Left lung (tissue), 10 donors: ENCODE data around the gene HS6ST2. TPM values are rescaled to one million over a fixed set of nuclear protein-coding genes. Genes with fewer than 3 reads are reported as not detected.

Experiments used
- ATAC-seq: fragments of 200-7000 bp; cut with Tn5 transposase; one replicate; pipeline ENCODE4 v1.9.1; 2020; ENCODE audit warnings: moderate library complexity
- DNase-seq, 4 donors: peaks; one replicate each; pipeline ENCODE4 v3.0.0-alpha.2; 2013 to 2020
- H3K27ac ChIP-seq, 2 donors: fragments of 200-600 bp; sonication (generic) in 1 of 2; one replicate each; pipeline versions ENCODE4 v1.5.0 to v1.8.0; 2020 to 2021
- H3K27me3 ChIP-seq, 2 donors: fragments of 200-600 bp; sonication (generic) in 1 of 2; one replicate each; pipeline versions ENCODE4 v1.5.0 to v1.8.0; 2020 to 2021
- H3K36me3 ChIP-seq, 2 donors: fragments of 200-600 bp; sonication (generic) in 1 of 2; one replicate each; pipeline versions ENCODE4 v1.5.0 to v1.8.0; 2020 to 2021
- H3K4me1 ChIP-seq, 2 donors: fragments of 200-600 bp; one replicate each; pipeline ENCODE4 v1.8.0; 2021
- H3K4me3 ChIP-seq, 2 donors: fragments of 200-600 bp; sonication (generic) in 1 of 2; one replicate each; pipeline versions ENCODE4 v1.5.0 to v1.8.0; 2020 to 2021; ENCODE audit warnings: mild to moderate bottlenecking in 1 of 2
- H3K9me3 ChIP-seq, 2 donors: fragments of 200-600 bp; sonication (generic) in 1 of 2; one replicate each; pipeline versions ENCODE4 v1.5.0 to v1.8.0; 2020 to 2021
- CTCF ChIP-seq, 2 donors: fragments of 200-600 bp; sonication (generic) in 1 of 2; IDR thresholded peaks; one replicate each; pipeline versions ENCODE4 v1.5.0 to v1.8.0; 2021; ENCODE audit warnings: antibody characterized with exemption in 2 of 2
- intact Hi-C, 2 donors: fragments of 100-400 bp; cut with DNase I; formaldehyde crosslinking; loops; one replicate each; pipeline versions ENCODE4 v1.11.2 to v1.14.2; 2022
- polyA plus RNA-seq, 6 donors: library from polyadenylated mRNA; unstranded; fragments of 120-200 nt; gene quantifications; one replicate each; pipeline ENCODE4 v1.2.1, GENCODE V29; 2013; ENCODE audit not compliant: insufficient read length in 6 of 6
- total RNA-seq, 2 donors: library from RNA; stranded (reverse); fragmentation: NEBNext Ultra II Directional; extraction: Animal tissue kit (Norgen Biotek cat#: 25700); gene quantifications; one replicate each; pipeline ENCODE4 v1.2.1, GENCODE V29; 2021
- donor health status: DM: no; HTN: yes; CAD: no.
- donor health status: DM: no; HTN: no; CAD: no.

Gene HS6ST2
- total and polyA plus RNA-seq, 8 donors: 1.0 to 22.9 (median 15.2) TPM

- no peak for ATAC-seq
- H3K4me3 ChIP-seq: no peak overlapping the region
- no peak for TF ChIP-seq CTCF (IDR thresholded peaks at IDR 0.05)
Measured at GRCh38 chrX:132918523-132918922, 39.9 kb downstream of the HS6ST2 start.

GRCh38 chrX:132916349-132916748 is 42.1 kb downstream of the HS6ST2 start:
- Histone ChIP-seq H3K4me1 (no peaks in the 10 kb centered on the region), H3K36me3 (no peaks in the 10 kb centered on the region), H3K4me3 (no peak overlapping the region), H3K27ac (no peak overlapping the region), H3K9me3 (peaks cover 0 to 6% of the 10 kb centered on the region in 2 donors), H3K27me3 (no peaks in the 10 kb centered on the region)
- TF ChIP-seq CTCF (IDR thresholded peaks at IDR 0.05): no peak
- no peak for ATAC-seq
- intact Hi-C loops: no loop called here
- DNase-seq: no peak

More at GRCh38 chrX:132918523-132918922, 39.9 kb downstream of the HS6ST2 start:
- DNase-seq: no peak
- intact Hi-C loops: no loop called here
- H3K27ac ChIP-seq: no peak overlapping the region
- no peaks in the 10 kb centered on the region for H3K36me3 ChIP-seq
- H3K27me3 ChIP-seq: no peaks in the 10 kb centered on the region
- H3K4me1 ChIP-seq: no peaks in the 10 kb centered on the region
- peaks cover 0 to under 1% of the 10 kb centered on the region in 2 donors for H3K9me3 ChIP-seq

DNA sequence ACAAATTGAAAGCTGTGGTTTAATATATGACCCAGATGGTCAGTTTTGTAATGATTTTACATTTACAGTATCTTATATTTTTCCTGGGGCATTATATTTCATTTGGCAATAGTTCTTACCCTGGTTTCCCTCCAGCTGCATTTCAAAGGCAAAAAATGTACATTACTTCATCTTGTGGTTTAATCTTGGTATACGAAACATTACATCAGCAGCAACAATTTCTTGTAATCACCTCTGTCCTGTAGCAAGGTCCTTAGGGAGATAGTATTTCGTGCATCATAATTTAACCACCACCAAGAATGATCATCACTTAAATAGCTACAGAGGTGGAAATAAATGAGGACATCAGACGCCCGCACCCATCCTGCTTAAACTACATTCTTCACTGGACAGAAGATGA is 48.8 kb downstream of the HS6ST2 start:
- Histone ChIP-seq H3K9me3 (peaks cover 0 to 6% of the 10 kb centered on the region in 2 donors), H3K27ac (no peak overlapping the region), H3K36me3 (no peaks in the 10 kb centered on the region), H3K4me3 (no peak overlapping the region), H3K27me3 (no peaks in the 10 kb centered on the region), H3K4me1 (no peaks in the 10 kb centered on the region)
- intact Hi-C loops: no loop called here
- DNase-seq (no peak), ATAC-seq (no peak)
- TF ChIP-seq CTCF (IDR thresholded peaks at IDR 0.05): no peak

DNA sequence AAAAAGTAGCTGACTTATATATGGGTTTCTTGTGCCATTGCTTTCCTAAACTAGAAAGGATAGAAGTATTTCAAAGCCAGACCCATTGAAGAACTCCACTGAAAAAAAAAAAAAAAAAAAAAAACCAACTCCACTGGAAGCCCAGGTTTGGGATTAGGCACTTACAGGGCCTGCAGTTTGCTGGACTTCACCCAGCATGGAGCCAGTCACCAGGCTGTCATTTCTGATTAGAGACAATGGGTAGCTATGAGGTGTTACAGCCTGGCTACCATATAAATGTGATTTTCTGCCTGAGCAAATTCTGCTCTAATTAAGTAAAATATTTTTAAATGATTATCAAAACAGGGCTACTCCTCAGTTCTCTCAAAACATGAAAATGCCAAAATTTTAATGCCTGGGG is 49.5 kb downstream of the HS6ST2 start:
- DNase-seq (no peak), ATAC-seq (no peak)
- intact Hi-C loops: no loop called here
- no peaks in the 10 kb centered on the region for H3K27me3 ChIP-seq
- no peak overlapping the region for H3K27ac ChIP-seq
- H3K4me3 ChIP-seq: no peak overlapping the region
- no peak for TF ChIP-seq CTCF (IDR thresholded peaks at IDR 0.05)
- no peaks in the 10 kb centered on the region for H3K4me1 ChIP-seq
- peaks cover 0 to 6% of the 10 kb centered on the region in 2 donors for H3K9me3 ChIP-seq
- no peaks in the 10 kb centered on the region for H3K36me3 ChIP-seq

DNA sequence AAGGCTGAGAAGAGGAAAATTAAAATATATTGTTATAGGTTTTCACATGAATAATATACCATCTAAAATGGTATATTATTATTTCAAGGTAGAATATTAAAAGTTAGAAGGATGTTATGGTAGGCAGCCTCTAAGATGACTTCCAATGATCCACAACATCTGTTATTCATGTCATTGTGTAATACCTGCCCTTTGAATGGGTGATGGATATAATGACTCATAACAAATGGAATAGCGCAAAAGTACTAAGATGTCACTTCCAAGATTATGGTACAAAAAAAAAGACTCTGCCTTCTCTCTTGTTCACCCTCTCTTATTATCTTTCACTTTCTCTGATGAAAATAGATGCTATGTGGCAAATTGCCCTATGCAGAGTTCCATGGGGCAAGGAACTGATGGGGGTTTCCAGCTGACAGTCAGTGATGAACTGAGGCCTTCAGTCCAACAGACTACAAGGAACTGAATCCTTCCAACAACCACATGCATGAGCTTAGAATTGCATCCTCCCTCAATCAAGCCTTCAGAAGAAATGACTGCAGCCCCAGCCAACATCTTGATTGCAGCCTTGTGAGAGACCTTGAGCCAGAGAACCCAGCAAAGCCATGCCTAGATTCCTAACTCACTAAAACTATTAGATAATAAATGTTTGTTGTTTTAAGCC is 57.7 kb downstream of the HS6ST2 start:
- no peak for DNase-seq
- no peak overlapping the region for H3K4me3 ChIP-seq
- no peaks in the 10 kb centered on the region for H3K27me3 ChIP-seq
- H3K4me1 ChIP-seq: no peaks in the 10 kb centered on the region
- intact Hi-C loops: no loop called here
- no peaks in the 10 kb centered on the region for H3K9me3 ChIP-seq
- no peak for TF ChIP-seq CTCF (IDR thresholded peaks at IDR 0.05)
- H3K36me3 ChIP-seq: no peaks in the 10 kb centered on the region
- no peak for ATAC-seq
- H3K27ac ChIP-seq: no peak overlapping the region
